ENCODE measurements around the gene TDRD5. TPM values are rescaled to one million over a fixed set of nuclear protein-coding genes. Genes with fewer than 3 reads are reported as not detected.
"Not testable (repeated sequence)": the region's sequence is repeated elsewhere in the genome, so short reads cannot be mapped to it uniquely, and the experiment has no call there.

Gene TDRD5
- total RNA-seq, 2 donors from 2014 or later, result 0.14 TPM; not detected in 1

- ATAC-seq (ENCODE audit: insufficient number of reproducible peaks, low FRiP score, low read depth) (no peak), DNase-seq (ENCODE audit: low spot score) (no peak)
- no peak overlapping the region for H3K27ac ChIP-seq
- no peak overlapping the region for H3K4me3 ChIP-seq
- no peaks in the 10 kb centered on the region for H3K36me3 ChIP-seq
- H3K27me3 ChIP-seq (replicated peaks; ENCODE audit: insufficient read depth), result no peaks in the 10 kb centered on the region
- peaks cover 9% of the 10 kb centered on the region for H3K9me3 ChIP-seq
- TF ChIP-seq, protein P1, sequence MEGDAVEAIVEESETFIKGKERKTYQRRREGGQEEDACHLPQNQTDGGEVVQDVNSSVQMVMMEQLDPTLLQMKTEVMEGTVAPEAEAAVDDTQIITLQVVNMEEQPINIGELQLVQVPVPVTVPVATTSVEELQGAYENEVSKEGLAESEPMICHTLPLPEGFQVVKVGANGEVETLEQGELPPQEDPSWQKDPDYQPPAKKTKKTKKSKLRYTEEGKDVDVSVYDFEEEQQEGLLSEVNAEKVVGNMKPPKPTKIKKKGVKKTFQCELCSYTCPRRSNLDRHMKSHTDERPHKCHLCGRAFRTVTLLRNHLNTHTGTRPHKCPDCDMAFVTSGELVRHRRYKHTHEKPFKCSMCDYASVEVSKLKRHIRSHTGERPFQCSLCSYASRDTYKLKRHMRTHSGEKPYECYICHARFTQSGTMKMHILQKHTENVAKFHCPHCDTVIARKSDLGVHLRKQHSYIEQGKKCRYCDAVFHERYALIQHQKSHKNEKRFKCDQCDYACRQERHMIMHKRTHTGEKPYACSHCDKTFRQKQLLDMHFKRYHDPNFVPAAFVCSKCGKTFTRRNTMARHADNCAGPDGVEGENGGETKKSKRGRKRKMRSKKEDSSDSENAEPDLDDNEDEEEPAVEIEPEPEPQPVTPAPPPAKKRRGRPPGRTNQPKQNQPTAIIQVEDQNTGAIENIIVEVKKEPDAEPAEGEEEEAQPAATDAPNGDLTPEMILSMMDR (IDR thresholded peaks at IDR 0.05), result no peak
- H3K4me1 ChIP-seq (ENCODE audit: control insufficient read depth in 1 of 2, low read depth in 2 of 2), result no peaks in the 10 kb centered on the region
Measured at GRCh38 chr1:179661018-179661417, 69.4 kb downstream of the TDRD5 start.

GRCh38 chr1:179663810-179664209 lies 72.2 kb downstream of the TDRD5 start:
- TF ChIP-seq, protein P1 (IDR thresholded peaks at IDR 0.05), result no peak
- no peak for DNase-seq (ENCODE audit: low spot score)
- H3K4me3 ChIP-seq, result no peak overlapping the region
- H3K27me3 ChIP-seq (replicated peaks; ENCODE audit: insufficient read depth), result no peaks in the 10 kb centered on the region
- no peak for ATAC-seq (ENCODE audit: insufficient number of reproducible peaks, low FRiP score, low read depth)
- H3K27ac ChIP-seq, result no peak overlapping the region
- peaks cover 9% of the 10 kb centered on the region for H3K9me3 ChIP-seq
- H3K36me3 ChIP-seq, result no peaks in the 10 kb centered on the region
- no peaks in the 10 kb centered on the region for H3K4me1 ChIP-seq (ENCODE audit: control insufficient read depth in 1 of 2, low read depth in 2 of 2)

DNA sequence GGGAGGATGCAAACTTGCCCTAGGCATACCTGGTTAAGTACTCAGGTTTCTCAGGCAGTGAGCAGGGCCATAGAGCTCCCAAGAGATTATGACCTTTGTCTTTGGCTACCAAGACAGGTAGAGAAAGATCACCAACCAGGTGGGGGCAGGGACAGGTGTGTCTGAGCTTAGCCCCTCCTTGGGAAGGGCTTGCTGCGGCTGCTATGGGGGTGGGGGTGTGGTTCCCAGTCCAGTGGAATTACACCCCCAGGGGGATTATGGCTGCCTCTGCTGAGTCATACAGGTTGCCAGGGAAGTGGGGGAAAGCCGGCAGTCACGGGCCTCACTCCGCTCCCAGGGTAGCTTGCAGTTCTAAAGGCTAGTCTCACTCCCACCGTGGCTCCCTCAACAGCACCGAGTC lies 86.2 kb downstream of the TDRD5 start:
- no peak for ATAC-seq (ENCODE audit: insufficient number of reproducible peaks, low FRiP score, low read depth)
- H3K4me1 ChIP-seq (ENCODE audit: control insufficient read depth in 1 of 2, low read depth in 2 of 2), result no peaks in the 10 kb centered on the region
- no peaks in the 10 kb centered on the region for H3K27me3 ChIP-seq (replicated peaks; ENCODE audit: insufficient read depth)
- no peaks in the 10 kb centered on the region for H3K9me3 ChIP-seq
- no peak overlapping the region for H3K4me3 ChIP-seq
- no peak for DNase-seq (ENCODE audit: low spot score)
- TF ChIP-seq, protein P1 (IDR thresholded peaks at IDR 0.05), result no peak
- H3K27ac ChIP-seq, result no peak overlapping the region
- no peaks in the 10 kb centered on the region for H3K36me3 ChIP-seq

DNA sequence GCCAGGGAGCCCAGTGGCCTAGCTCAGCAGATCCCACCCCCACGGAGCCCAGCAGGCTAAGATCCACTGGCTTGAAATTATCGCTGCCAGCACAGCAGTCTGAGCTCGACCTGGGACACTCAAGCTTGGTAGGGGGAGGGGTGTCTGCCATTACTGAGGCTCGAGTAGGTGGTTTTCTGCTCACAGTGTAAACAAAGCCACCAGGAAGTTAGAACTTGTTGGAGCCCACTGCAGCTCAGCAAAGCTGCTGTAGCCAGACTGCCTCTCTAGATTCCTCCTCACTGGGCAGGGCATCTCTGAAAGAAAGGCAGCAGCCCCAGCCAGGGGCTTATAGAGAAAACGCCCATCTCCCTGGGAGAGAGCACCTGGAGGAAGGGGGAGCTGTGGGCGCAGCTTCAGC lies 102.9 kb downstream of the TDRD5 start:
- not testable (repeated sequence) for H3K27ac ChIP-seq; DNase-seq (ENCODE audit: low spot score); H3K4me1 ChIP-seq (ENCODE audit: control insufficient read depth in 1 of 2, low read depth in 2 of 2); H3K9me3 ChIP-seq; ATAC-seq (ENCODE audit: insufficient number of reproducible peaks, low FRiP score, low read depth); H3K36me3 ChIP-seq; H3K4me3 ChIP-seq; H3K27me3 ChIP-seq (replicated peaks; ENCODE audit: insufficient read depth)

GRCh38 chr1:179702946-179703539 lies 111.4 kb downstream of the TDRD5 start:
- H3K36me3 ChIP-seq, result no peaks in the 10 kb centered on the region
- H3K9me3 ChIP-seq, result no peaks in the 10 kb centered on the region
- H3K27ac ChIP-seq, result no peak overlapping the region
- H3K4me3 ChIP-seq, result no peak overlapping the region
- no peaks in the 10 kb centered on the region for H3K4me1 ChIP-seq (ENCODE audit: control insufficient read depth in 1 of 2, low read depth in 2 of 2)
- DNase-seq (ENCODE audit: low spot score) (no peak), ATAC-seq (ENCODE audit: insufficient number of reproducible peaks, low FRiP score, low read depth) (no peak)
- no peaks in the 10 kb centered on the region for H3K27me3 ChIP-seq (replicated peaks; ENCODE audit: insufficient read depth)
- TF ChIP-seq, protein P1 (IDR thresholded peaks at IDR 0.05), result no peak

GRCh38 chr1:179706339-179706941 lies 114.8 kb downstream of the TDRD5 start:
- H3K4me3 ChIP-seq, result no peak overlapping the region
- H3K9me3 ChIP-seq, result no peaks in the 10 kb centered on the region
- TF ChIP-seq, protein P1 (IDR thresholded peaks at IDR 0.05), result peak; percentile 61
- no peak for DNase-seq (ENCODE audit: low spot score)
- no peaks in the 10 kb centered on the region for H3K27me3 ChIP-seq (replicated peaks; ENCODE audit: insufficient read depth)
- H3K36me3 ChIP-seq, result no peaks in the 10 kb centered on the region
- no peak overlapping the region for H3K27ac ChIP-seq
- ATAC-seq (ENCODE audit: insufficient number of reproducible peaks, low FRiP score, low read depth), result no peak
- no peaks in the 10 kb centered on the region for H3K4me1 ChIP-seq (ENCODE audit: control insufficient read depth in 1 of 2, low read depth in 2 of 2)

All from thoracic aorta (tissue), 2 donors.